NCI-H1694 treated with DMSO at 0.1 percent for 48 hours (cell line): ENCODE measurements around the gene SATB1.
"Not testable (repeated sequence)": the region's sequence is repeated elsewhere in the genome, so short reads cannot be mapped to it uniquely, and the experiment has no call there.

Experiments used
- DNase-seq: peaks from one replicate; lab custom pipeline; 2025; lab: John Stamatoyannopoulos, UW

The SATB1 gene

GRCh38 chr3:18424729-18425640 lies at the start of gene SATB1:
Gene SATB1, minus strand, starts transcription at chr3:18425339. Its CDS starts 4,372 bp downstream, at chr3:18420967.
- no peak for DNase-seq

- DNase-seq = no peak
Measured at GRCh38 chr3:18474202-18474601, 49.1 kb upstream of the SATB1 start.

- DNase-seq = no peak
Measured at GRCh38 chr3:18469775-18470174, 44.6 kb upstream of the SATB1 start.

- DNase-seq = no peak
Measured at GRCh38 chr3:18466136-18466535, 41.0 kb upstream of the SATB1 start.

- DNase-seq = no peak
Measured at GRCh38 chr3:18454766-18455165, 29.6 kb upstream of the SATB1 start.

GRCh38 chr3:18449618-18450017 lies 24.5 kb upstream of the SATB1 start:
- not testable (repeated sequence) for DNase-seq

- no peak for DNase-seq
Measured at GRCh38 chr3:18447720-18448119, 22.6 kb upstream of the SATB1 start.

GRCh38 chr3:18446149-18446825 lies 21.1 kb upstream of the SATB1 start:
- DNase-seq = no peak

- DNase-seq = no peak
Measured at GRCh38 chr3:18445401-18446148, 20.4 kb upstream of the SATB1 start.

GRCh38 chr3:18444595-18445400 lies 19.7 kb upstream of the SATB1 start:
- no peak for DNase-seq

GRCh38 chr3:18443665-18444594 lies 18.8 kb upstream of the SATB1 start:
- no peak for DNase-seq

GRCh38 chr3:18442756-18443664 lies 17.9 kb upstream of the SATB1 start:
- no peak for DNase-seq

- DNase-seq = no peak
Measured at GRCh38 chr3:18441551-18441950, 16.4 kb upstream of the SATB1 start.

GRCh38 chr3:18440066-18440722 lies 15.1 kb upstream of the SATB1 start:
- DNase-seq = no peak

- DNase-seq = no peak
Measured at GRCh38 chr3:18439281-18439680, 14.1 kb upstream of the SATB1 start.

GRCh38 chr3:18438586-18438985 lies 13.4 kb upstream of the SATB1 start:
- no peak for DNase-seq

- DNase-seq = no peak
Measured at GRCh38 chr3:18436213-18436612, 11.1 kb upstream of the SATB1 start.

- no peak for DNase-seq
Measured at GRCh38 chr3:18434711-18435110, 9.6 kb upstream of the SATB1 start.

GRCh38 chr3:18432752-18433151 lies 7.6 kb upstream of the SATB1 start:
- no peak for DNase-seq
